NCI-H446 (cell line): ENCODE measurements around the gene HSH2D.
"Not testable (repeated sequence)": the region's sequence is repeated elsewhere in the genome, so short reads cannot be mapped to it uniquely, and the experiment has no call there.

ENCODE experiments used
- DNase-seq, 2 experiments: peaks; one replicate each; lab custom pipeline; 2025; lab: John Stamatoyannopoulos, UW

HSH2D gene

GRCh38 chr19:16155128-16155527 is 11.6 kb downstream of the HSH2D start:
- DNase-seq: no peak

- DNase-seq: no peak
Measured at GRCh38 chr19:16156904-16157303, 13.4 kb downstream of the HSH2D start.

GRCh38 chr19:16157601-16158000 is 14.1 kb downstream of the HSH2D start:
- no peak for DNase-seq

- DNase-seq: no peak
Measured at GRCh38 chr19:16159655-16160054, 16.2 kb downstream of the HSH2D start.

GRCh38 chr19:16160445-16160942 is 17.0 kb downstream of the HSH2D start:
- no peak for DNase-seq

GRCh38 chr19:16160943-16161560 is 17.6 kb downstream of the HSH2D start:
- no peak for DNase-seq

- no peak for DNase-seq
Measured at GRCh38 chr19:16161840-16162239, 18.4 kb downstream of the HSH2D start.

GRCh38 chr19:16164222-16164890 is 20.9 kb downstream of the HSH2D start:
- DNase-seq: no peak

- DNase-seq: no peak
Measured at GRCh38 chr19:16166417-16166816, 22.9 kb downstream of the HSH2D start.

- no peak for DNase-seq
Measured at GRCh38 chr19:16167055-16167454, 23.6 kb downstream of the HSH2D start.

- no peak for DNase-seq
Measured at GRCh38 chr19:16168465-16169081, 25.1 kb downstream of the HSH2D start.

GRCh38 chr19:16170134-16170533 is 26.6 kb downstream of the HSH2D start:
- no peak for DNase-seq

- no peak for DNase-seq
Measured at GRCh38 chr19:16175954-16176353, 32.5 kb downstream of the HSH2D start.

GRCh38 chr19:16178866-16179265 is 35.4 kb downstream of the HSH2D start:
- not testable (repeated sequence) for DNase-seq

- no peak for DNase-seq
Measured at GRCh38 chr19:16180611-16181010, 37.1 kb downstream of the HSH2D start.

- DNase-seq: no peak
Measured at GRCh38 chr19:16184665-16185122, 41.2 kb downstream of the HSH2D start.

GRCh38 chr19:16185123-16185767 is 41.8 kb downstream of the HSH2D start, which contains the start of gene FAM32A:
FAM32A (plus strand) TSS chr19:16185410; CDS start chr19:16185443, 33 bp downstream.
- peak; percentile 99 for DNase-seq

- DNase-seq: peak in 1 of 2 experiments; percentile 20
Measured at GRCh38 chr19:16185768-16186123, 42.3 kb downstream of the HSH2D start.

- no peak for DNase-seq
Measured at GRCh38 chr19:16188521-16188920, 45.0 kb downstream of the HSH2D start.

- DNase-seq: no peak
Measured at GRCh38 chr19:16190198-16190597, 46.7 kb downstream of the HSH2D start.

GRCh38 chr19:16190736-16191135 is 47.3 kb downstream of the HSH2D start:
- DNase-seq: no peak

GRCh38 chr19:16191216-16191908 is 47.9 kb downstream of the HSH2D start:
- DNase-seq: no peak
